Right atrium auricular region (tissue), 2 donors: ENCODE measurements around the gene LRTM1. TPM values are rescaled to one million over a fixed set of nuclear protein-coding genes. Genes with fewer than 3 reads are reported as not detected.

Source experiments
- DNase-seq: peaks from one replicate; pipeline ENCODE4 v3.0.0-alpha.2; 2019; ENCODE audit warnings: low spot score
- H3K27ac ChIP-seq, 2 donors: fragments of 200-600 bp; sonication (generic); 1 replicate in 1 of 2; 2 replicates in 1 of 2; pipeline ENCODE4 v1.5.1; 2016 to 2019
- H3K27me3 ChIP-seq, 2 donors: fragments of 200-600 bp; sonication (generic); one replicate each; pipeline versions ENCODE4 v1.5.1 to v1.6.0; 2017 to 2019
- H3K36me3 ChIP-seq: fragments of 200-600 bp; sonication (generic); one replicate; pipeline ENCODE4 v1.5.1; 2016
- H3K4me1 ChIP-seq, 2 donors: fragments of 200-600 bp; sonication (generic); one replicate each; pipeline versions ENCODE4 v1.5.1 to v1.6.0; 2017 to 2019
- H3K4me3 ChIP-seq, 2 donors: fragments of 200-600 bp; sonication (generic); 1 replicate in 1 of 2; 2 replicates in 1 of 2; pipeline ENCODE4 v1.5.1; 2017 to 2019; ENCODE audit warnings: mild to moderate bottlenecking in 1 of 2, moderate library complexity in 1 of 2
- H3K9me3 ChIP-seq, 2 donors: fragments of 200-600 bp; sonication (generic); one replicate each; pipeline ENCODE4 v1.5.1; 2019
- CTCF ChIP-seq, 2 donors: fragments of 200-600 bp; sonication (generic); IDR thresholded peaks; one replicate each; pipeline ENCODE4 v1.5.1; 2019; ENCODE audit warnings: antibody characterized with exemption in 2 of 2
- total RNA-seq, 2 donors: library from RNA; depleted of rRNA; stranded (reverse); fragments of >200 nt; gene quantifications; one replicate each; pipeline ENCODE4 v1.1.0, GENCODE V29; 2016

LRTM1 gene
- not detected for total RNA-seq

- no peaks in the 10 kb centered on the region for H3K27me3 ChIP-seq
- H3K36me3 ChIP-seq = no peaks in the 10 kb centered on the region
- TF ChIP-seq CTCF (IDR thresholded peaks at IDR 0.05) = no peak
- H3K9me3 ChIP-seq = no peaks in the 10 kb centered on the region
- no peak within 1 kb of the TSS for H3K27ac ChIP-seq
- peaks cover 0 to 6% of the 10 kb centered on the region in 2 donors for H3K4me1 ChIP-seq
- DNase-seq = no peak
- H3K4me3 ChIP-seq = no peak within 1 kb of the TSS
Observed at GRCh38 chr3:54928046-54928770, at the start of gene LRTM1. LRTM1 (minus strand) TSS chr3:54928059; CDS start chr3:54927911, 148 bp downstream.

- no peak for TF ChIP-seq CTCF (IDR thresholded peaks at IDR 0.05)
- Histone ChIP-seq H3K36me3 (no peaks in the 10 kb centered on the region), H3K4me3 (no peak overlapping the region), H3K4me1 (no peaks in the 10 kb centered on the region), H3K27ac (no peak overlapping the region), H3K9me3 (no peaks in the 10 kb centered on the region), H3K27me3 (no peaks in the 10 kb centered on the region)
- no peak for DNase-seq
Observed at GRCh38 chr3:54977439-54977838, 49.6 kb upstream of the LRTM1 start.

- H3K27ac ChIP-seq = no peak overlapping the region
- H3K4me3 ChIP-seq = no peak overlapping the region
- no peaks in the 10 kb centered on the region for H3K27me3 ChIP-seq
- no peaks in the 10 kb centered on the region for H3K36me3 ChIP-seq
- H3K4me1 ChIP-seq = no peaks in the 10 kb centered on the region
- no peaks in the 10 kb centered on the region for H3K9me3 ChIP-seq
- TF ChIP-seq CTCF (IDR thresholded peaks at IDR 0.05) = no peak
- DNase-seq = no peak
Observed at GRCh38 chr3:54970895-54971294, 43.0 kb upstream of the LRTM1 start.

- no peak overlapping the region for H3K4me3 ChIP-seq
- H3K27me3 ChIP-seq = no peaks in the 10 kb centered on the region
- no peaks in the 10 kb centered on the region for H3K9me3 ChIP-seq
- H3K4me1 ChIP-seq = no peaks in the 10 kb centered on the region
- DNase-seq = no peak
- no peaks in the 10 kb centered on the region for H3K36me3 ChIP-seq
- no peak for TF ChIP-seq CTCF (IDR thresholded peaks at IDR 0.05)
- no peak overlapping the region for H3K27ac ChIP-seq
Observed at GRCh38 chr3:54969652-54970051, 41.8 kb upstream of the LRTM1 start.

- TF ChIP-seq CTCF (IDR thresholded peaks at IDR 0.05) = no peak
- Histone ChIP-seq H3K36me3 (no peaks in the 10 kb centered on the region), H3K27ac (no peak overlapping the region), H3K4me1 (no peaks in the 10 kb centered on the region), H3K27me3 (no peaks in the 10 kb centered on the region), H3K4me3 (no peak overlapping the region), H3K9me3 (no peaks in the 10 kb centered on the region)
- no peak for DNase-seq
Observed at GRCh38 chr3:54968546-54969172, 40.8 kb upstream of the LRTM1 start.
